ENCODE data around the gene CDHR3.
A peak's percentile ranks its signal among the peaks of the same experiment; 100 is the strongest.
"Not testable (repeated sequence)": the region's sequence is repeated elsewhere in the genome, so short reads cannot be mapped to it uniquely, and the experiment has no call there.

The CDHR3 gene

GRCh38 chr7:105958012-105958411 is 5.1 kb upstream of the CDHR3 start:
- DNase-seq: no peak

GRCh38 chr7:105962353-105962752 is 711 bp upstream of the CDHR3 start:
- no peak for DNase-seq

- DNase-seq: no peak
These were observed 8.8 kb downstream of the CDHR3 start for GRCh38 chr7:105971845-105972244.

- DNase-seq: no peak
These were observed 9.2 kb downstream of the CDHR3 start for GRCh38 chr7:105972276-105972675.

- no peak for DNase-seq
These were observed 11.4 kb downstream of the CDHR3 start for GRCh38 chr7:105974471-105974870.

GRCh38 chr7:105975770-105976417 is 12.8 kb downstream of the CDHR3 start:
- DNase-seq: no peak

GRCh38 chr7:105976868-105977267 is 13.8 kb downstream of the CDHR3 start:
- no peak for DNase-seq

GRCh38 chr7:105978035-105978434 is 15.0 kb downstream of the CDHR3 start:
- DNase-seq: no peak

GRCh38 chr7:105978974-105979373 is 15.9 kb downstream of the CDHR3 start:
- DNase-seq: no peak

- DNase-seq: no peak
These were observed 16.3 kb downstream of the CDHR3 start for GRCh38 chr7:105979405-105979804.

GRCh38 chr7:105980645-105981396 is 17.8 kb downstream of the CDHR3 start:
- no peak for DNase-seq

- no peak for DNase-seq
These were observed 19.3 kb downstream of the CDHR3 start for GRCh38 chr7:105982388-105982787.

GRCh38 chr7:105984808-105985207 is 21.7 kb downstream of the CDHR3 start:
- not testable (repeated sequence) for DNase-seq

GRCh38 chr7:105985229-105985628 is 22.2 kb downstream of the CDHR3 start:
- DNase-seq: no peak

GRCh38 chr7:105985672-105986215 is 22.7 kb downstream of the CDHR3 start:
- no peak for DNase-seq

GRCh38 chr7:105987046-105987445 is 24.0 kb downstream of the CDHR3 start:
- no peak for DNase-seq

- no peak for DNase-seq
These were observed 25.2 kb downstream of the CDHR3 start for GRCh38 chr7:105988276-105988675.

- no peak for DNase-seq
These were observed 26.1 kb downstream of the CDHR3 start for GRCh38 chr7:105989191-105989590.

- no peak for DNase-seq
These were observed 26.6 kb downstream of the CDHR3 start for GRCh38 chr7:105989686-105990085.

GRCh38 chr7:105990141-105990540 is 27.1 kb downstream of the CDHR3 start:
- peak in 1 of 51 donors; percentile 59 for DNase-seq

- DNase-seq: peak in 1 of 51 donors; percentile 66
These were observed 27.8 kb downstream of the CDHR3 start for GRCh38 chr7:105990727-105991453.

GRCh38 chr7:105992905-105993304 is 29.8 kb downstream of the CDHR3 start:
- DNase-seq: no peak
